Osteocyte (in vitro differentiated cells): ENCODE results near the gene LRP1B. TPM values are rescaled to one million over a fixed set of nuclear protein-coding genes. Genes with fewer than 3 reads are reported as not detected.
"Not testable (repeated sequence)": the region's sequence is repeated elsewhere in the genome, so short reads cannot be mapped to it uniquely, and the experiment has no call there.

Experiments
- DNase-seq: peaks from one replicate; pipeline ENCODE4 v3.0.0; 2021; ENCODE audit warnings: mixed read lengths; ENCODE audit not compliant: unreplicated experiment; ENCODE audit errors: extremely low spot score
- H3K27ac Mint-ChIP-seq: one replicate; pipeline ENCODE4 v1.8.0; 2021; ENCODE audit warnings: mild to moderate bottlenecking, mixed read lengths; ENCODE audit not compliant: unreplicated experiment
- H3K27me3 Mint-ChIP-seq: one replicate; pipeline ENCODE4 v1.8.0; 2021; ENCODE audit warnings: mixed read lengths; ENCODE audit not compliant: unreplicated experiment
- H3K36me3 Mint-ChIP-seq: one replicate; pipeline ENCODE4 v1.8.0; 2021; ENCODE audit warnings: mixed read lengths; ENCODE audit not compliant: unreplicated experiment
- H3K4me1 Mint-ChIP-seq: one replicate; pipeline ENCODE4 v1.8.0; 2021; ENCODE audit warnings: mixed read lengths; ENCODE audit not compliant: unreplicated experiment
- H3K4me3 Mint-ChIP-seq: one replicate; pipeline ENCODE4 v1.8.0; 2021; ENCODE audit warnings: mild to moderate bottlenecking, moderate library complexity, mixed read lengths; ENCODE audit not compliant: unreplicated experiment
- H3K9me3 Mint-ChIP-seq: one replicate; pipeline ENCODE4 v1.8.0; 2021; ENCODE audit warnings: mixed read lengths; ENCODE audit not compliant: unreplicated experiment
- CTCF ChIP-seq: fragments of 200-600 bp; sonication (generic); IDR thresholded peaks from 2 replicates; pipeline ENCODE4 v1.5.0; 2021; ENCODE audit warnings: antibody characterized with exemption, mild to moderate bottlenecking, moderate library complexity
- total RNA-seq: library from RNA; stranded (reverse); gene quantifications from 2 replicates; pipeline ENCODE4 v1.2.1, GENCODE V29; 2021

LRP1B gene
- total RNA-seq, 1 donor from 2014 or later, result 3.6 TPM

DNA sequence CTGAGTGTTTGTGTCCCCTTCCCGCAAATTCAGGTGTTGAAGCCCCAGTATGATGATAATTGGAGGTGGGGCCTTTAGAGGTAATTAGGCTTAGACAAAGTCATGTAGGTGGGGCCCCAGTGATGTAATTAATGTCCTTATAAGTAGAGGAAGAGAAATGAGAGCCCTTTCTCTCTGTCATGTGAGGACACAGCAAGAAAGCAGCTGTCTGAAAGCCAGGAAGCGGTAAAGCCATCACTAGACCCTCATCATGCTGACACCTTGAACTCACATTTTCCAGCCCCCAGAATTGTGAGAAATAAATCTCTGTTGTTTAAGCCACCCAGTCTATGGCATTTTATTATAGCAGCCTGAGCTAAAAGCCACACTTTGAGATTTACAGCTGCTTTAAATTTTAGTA is 1580.0 kb downstream of the LRP1B start:
- no peak for DNase-seq
- Mint-ChIP-seq H3K27me3 (no peaks in the 10 kb centered on the region), H3K27ac (no peak overlapping the region), H3K9me3 (no peaks in the 10 kb centered on the region), H3K4me1 (peaks cover 5% of the 10 kb centered on the region), H3K36me3 (no peaks in the 10 kb centered on the region), H3K4me3 (no peak overlapping the region)
- no peak for TF ChIP-seq CTCF

DNA sequence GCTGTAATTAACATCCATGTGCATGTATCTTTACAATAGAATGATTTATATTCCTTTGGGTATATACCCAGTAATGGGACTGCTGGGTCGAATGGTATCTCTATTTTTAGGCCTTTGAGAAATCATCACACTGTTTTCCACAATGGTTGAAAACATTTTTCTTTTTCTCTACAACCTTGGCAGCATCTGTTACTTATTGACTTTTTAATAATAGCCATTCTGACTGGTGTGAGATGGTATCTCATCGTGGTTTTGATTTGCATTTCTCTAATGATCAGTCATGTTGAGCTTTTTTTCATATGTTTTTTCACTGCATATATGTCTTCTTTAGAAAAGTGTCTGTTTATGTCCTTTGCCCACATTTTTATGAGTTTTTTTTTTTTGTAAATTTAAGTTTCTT is 1586.0 kb downstream of the LRP1B start:
- not testable (repeated sequence) for H3K27ac Mint-ChIP-seq, H3K9me3 Mint-ChIP-seq, H3K36me3 Mint-ChIP-seq, H3K27me3 Mint-ChIP-seq, DNase-seq, H3K4me3 Mint-ChIP-seq, H3K4me1 Mint-ChIP-seq

DNA sequence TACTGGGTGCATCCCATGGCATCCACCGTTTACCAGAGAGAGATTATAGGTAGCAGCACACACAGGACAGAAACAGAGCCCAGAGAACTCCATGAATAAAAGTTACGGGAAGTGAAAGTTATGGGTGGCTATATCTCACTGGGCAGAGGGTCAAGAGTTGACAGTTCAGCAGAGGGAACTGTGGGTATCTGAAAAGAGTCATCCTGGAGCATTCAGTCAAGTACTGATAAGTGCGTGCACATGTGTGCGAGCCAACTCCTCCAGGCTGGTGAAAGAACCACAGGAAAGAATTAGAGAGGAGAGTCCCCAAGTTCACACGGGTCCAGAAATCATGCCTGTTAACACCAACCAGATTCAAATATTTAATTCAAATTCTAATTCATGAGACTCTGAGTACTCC is 1588.2 kb downstream of the LRP1B start:
- no peaks in the 10 kb centered on the region for H3K4me1 Mint-ChIP-seq
- no peaks in the 10 kb centered on the region for H3K27me3 Mint-ChIP-seq
- no peak overlapping the region for H3K27ac Mint-ChIP-seq
- no peaks in the 10 kb centered on the region for H3K36me3 Mint-ChIP-seq
- no peak overlapping the region for H3K4me3 Mint-ChIP-seq
- H3K9me3 Mint-ChIP-seq, result no peaks in the 10 kb centered on the region
- no peak for TF ChIP-seq CTCF
- no peak for DNase-seq

GRCh38 chr2:140539242-140539875 is 1591.5 kb downstream of the LRP1B start:
- no peak overlapping the region for H3K27ac Mint-ChIP-seq
- TF ChIP-seq CTCF, result no peak
- no peak overlapping the region for H3K4me3 Mint-ChIP-seq
- no peaks in the 10 kb centered on the region for H3K4me1 Mint-ChIP-seq
- no peak for DNase-seq
- no peaks in the 10 kb centered on the region for H3K27me3 Mint-ChIP-seq
- H3K9me3 Mint-ChIP-seq, result no peaks in the 10 kb centered on the region
- H3K36me3 Mint-ChIP-seq, result no peaks in the 10 kb centered on the region

GRCh38 chr2:140529706-140530105 is 1601.1 kb downstream of the LRP1B start:
- Mint-ChIP-seq H3K4me3 (no peak overlapping the region), H3K27ac (no peak overlapping the region), H3K4me1 (peaks cover 3% of the 10 kb centered on the region), H3K27me3 (peaks cover 7% of the 10 kb centered on the region), H3K36me3 (no peaks in the 10 kb centered on the region), H3K9me3 (no peaks in the 10 kb centered on the region)
- DNase-seq, result no peak
- no peak for TF ChIP-seq CTCF

GRCh38 chr2:140528982-140529381 is 1601.8 kb downstream of the LRP1B start:
- H3K27ac Mint-ChIP-seq, result no peak overlapping the region
- H3K9me3 Mint-ChIP-seq, result no peaks in the 10 kb centered on the region
- no peak for DNase-seq
- H3K36me3 Mint-ChIP-seq, result no peaks in the 10 kb centered on the region
- peaks cover 7% of the 10 kb centered on the region for H3K27me3 Mint-ChIP-seq
- no peak for TF ChIP-seq CTCF
- peaks cover 3% of the 10 kb centered on the region for H3K4me1 Mint-ChIP-seq
- no peak overlapping the region for H3K4me3 Mint-ChIP-seq
